IPS-18c (cell line): ENCODE results near the gene PSMC4.

Experiments
- H3K4me3 ChIP-seq: 2 replicates; pipeline ENCODE4 v1.7.0; 2013; ENCODE audit warnings: low read depth, mild to moderate bottlenecking, low read length, moderate library complexity; ENCODE audit not compliant: insufficient read depth
- H3K9me3 ChIP-seq: one replicate; pipeline ENCODE4 v1.6.1; 2013; ENCODE audit warnings: mild to moderate bottlenecking, low read length, moderate library complexity; ENCODE audit not compliant: control insufficient read depth, insufficient read depth

PSMC4 gene

DNA sequence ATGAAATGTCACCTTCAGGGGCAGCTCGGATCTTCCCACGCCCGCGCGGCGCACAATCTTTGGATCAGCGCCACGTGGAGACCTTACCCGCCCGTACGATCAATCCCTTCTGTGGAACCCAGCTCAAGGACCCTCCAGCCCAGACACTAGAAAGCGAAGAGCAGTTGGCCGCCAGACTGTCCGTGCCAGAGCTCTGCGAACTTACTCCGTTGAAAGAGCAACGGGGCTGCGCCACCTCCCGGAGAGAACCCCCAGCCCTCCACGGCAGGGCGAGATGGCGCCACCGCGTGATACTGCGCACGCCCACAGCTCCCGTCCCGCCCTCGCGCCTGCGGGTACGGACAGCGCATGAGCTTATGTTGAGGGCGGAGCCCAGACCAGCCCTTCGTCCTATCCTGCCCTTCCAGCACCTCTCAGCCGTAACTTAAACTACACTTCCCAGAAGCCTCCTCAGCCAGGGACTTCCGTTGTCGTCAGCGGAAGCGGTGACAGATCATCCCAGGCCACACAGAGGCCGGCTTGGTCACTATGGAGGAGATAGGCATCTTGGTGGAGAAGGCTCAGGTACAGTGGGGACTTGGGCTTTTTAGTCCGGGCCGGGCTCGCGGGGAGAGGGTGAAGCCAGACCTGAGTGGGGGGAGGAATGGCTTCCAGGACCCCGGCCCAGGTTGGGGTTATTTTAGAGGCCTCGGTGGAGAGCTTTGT lies at the start of gene PSMC4:
TSS of gene PSMC4 (plus strand) at position 491 of the 705 bp plus-strand sequence. CDS start at position 529, 38 bp downstream.
- Histone ChIP-seq H3K9me3 (no peaks in the 10 kb centered on the region), H3K4me3 (peak within 1 kb of the TSS; percentile 74)

DNA sequence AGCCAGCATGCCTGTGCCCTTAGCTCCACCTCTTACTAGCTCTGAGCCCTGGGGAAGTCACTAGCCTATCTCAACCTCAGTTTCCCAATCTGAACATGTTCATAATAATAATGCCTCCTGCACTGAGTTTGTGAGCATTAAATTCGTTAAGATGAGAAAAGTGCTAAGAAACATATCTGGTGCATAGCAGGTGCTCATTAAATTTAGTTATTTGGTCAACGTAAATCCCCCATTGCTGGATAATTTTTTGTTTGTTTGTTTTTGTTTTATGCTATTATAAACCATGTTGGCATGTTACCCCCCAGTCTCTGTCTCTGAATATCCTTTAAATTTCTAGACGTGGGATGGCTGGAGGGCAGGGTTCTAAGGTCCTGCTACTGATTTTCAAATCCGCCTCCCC lies 47.1 kb upstream of the PSMC4 start:
- Histone ChIP-seq H3K9me3 (no peaks in the 10 kb centered on the region), H3K4me3 (no peak overlapping the region)

GRCh38 chr19:39924389-39924788 lies 46.6 kb upstream of the PSMC4 start:
- H3K9me3 ChIP-seq = no peaks in the 10 kb centered on the region
- no peak overlapping the region for H3K4me3 ChIP-seq

DNA sequence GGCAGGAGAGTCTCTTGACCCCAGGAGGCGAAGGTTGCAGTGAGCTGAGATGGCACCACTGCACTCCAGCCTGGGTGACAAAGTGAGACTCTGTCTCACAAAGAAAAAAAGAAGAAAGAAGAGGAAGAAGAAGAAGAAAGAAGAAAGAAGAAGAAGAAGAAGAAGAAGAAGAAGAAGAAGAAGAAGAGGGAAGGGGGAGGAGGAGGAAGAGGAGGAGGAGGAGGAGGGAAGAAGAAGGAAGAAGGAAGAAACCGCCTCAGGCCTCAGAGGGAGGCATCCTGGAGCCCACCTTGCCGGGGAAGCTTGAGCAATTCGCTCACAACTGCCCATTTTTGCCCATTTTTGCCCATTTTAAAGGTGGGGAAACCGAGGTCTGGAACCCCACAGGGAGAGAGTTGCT lies 46.0 kb upstream of the PSMC4 start:
- Histone ChIP-seq H3K4me3 (no peak overlapping the region), H3K9me3 (no peaks in the 10 kb centered on the region)

GRCh38 chr19:39926170-39926760 lies 44.7 kb upstream of the PSMC4 start:
- H3K4me3 ChIP-seq = no peak overlapping the region
- no peaks in the 10 kb centered on the region for H3K9me3 ChIP-seq

DNA sequence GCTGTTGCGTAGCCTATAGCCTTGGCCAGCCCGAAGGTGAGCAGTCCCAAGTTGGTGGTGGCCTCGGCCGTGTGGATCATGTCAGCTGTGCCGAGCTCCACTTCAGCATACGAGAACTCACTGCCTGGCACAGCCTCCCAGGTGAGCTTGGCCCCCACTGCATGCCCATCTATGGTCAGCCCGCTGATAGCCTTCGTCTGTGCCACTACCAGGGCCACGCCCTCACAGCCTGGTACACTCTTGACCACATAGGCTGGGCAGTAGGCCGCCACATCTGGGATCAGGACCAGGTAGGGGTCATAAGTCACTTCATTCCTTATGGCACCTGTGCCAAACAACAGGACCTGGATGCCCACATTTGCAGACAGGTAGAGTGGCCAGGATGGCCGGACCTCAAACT lies 43.9 kb upstream of the PSMC4 start:
- Histone ChIP-seq H3K4me3 (no peak overlapping the region), H3K9me3 (no peaks in the 10 kb centered on the region)

DNA sequence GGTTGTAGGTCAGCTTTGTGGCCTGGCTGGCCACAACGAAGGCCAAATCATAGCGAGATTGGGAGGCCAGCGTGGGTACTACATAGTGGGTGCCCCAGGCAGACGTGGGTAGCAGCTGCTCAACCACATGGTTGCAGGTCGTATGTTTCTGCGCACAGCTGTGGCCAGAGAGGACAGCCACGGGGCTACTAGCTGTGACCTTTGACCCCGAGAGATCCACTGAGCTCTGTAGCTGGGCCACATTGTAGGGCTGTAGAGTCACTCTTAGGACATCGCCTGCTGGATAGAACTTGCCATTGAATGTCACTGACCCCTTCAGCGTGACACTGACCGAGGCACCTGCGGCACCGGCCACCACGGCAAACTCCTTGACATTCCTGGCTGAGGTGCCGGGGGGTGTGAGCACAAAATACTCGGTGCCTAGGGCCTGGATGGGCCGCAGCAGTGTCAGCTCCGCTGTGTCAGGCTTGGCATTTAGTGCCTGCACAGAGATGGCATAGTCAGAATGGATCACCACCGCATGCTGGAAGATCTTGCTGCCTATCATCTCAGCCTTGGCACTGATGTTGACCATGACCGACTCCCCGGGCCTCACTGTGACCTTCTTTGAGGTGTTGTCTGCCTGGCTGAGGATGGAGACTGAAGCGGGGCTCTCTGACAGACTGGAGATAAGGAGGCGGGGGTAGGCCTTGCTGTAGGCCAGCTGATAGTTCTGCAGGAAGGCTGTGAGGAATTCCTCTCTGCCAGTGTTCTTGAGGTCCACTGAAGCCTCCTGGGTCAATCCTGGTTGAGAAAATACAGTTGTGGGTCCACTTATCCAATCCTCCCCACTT lies 43.2 kb upstream of the PSMC4 start:
- H3K9me3 ChIP-seq = no peaks in the 10 kb centered on the region
- H3K4me3 ChIP-seq = no peak overlapping the region

DNA sequence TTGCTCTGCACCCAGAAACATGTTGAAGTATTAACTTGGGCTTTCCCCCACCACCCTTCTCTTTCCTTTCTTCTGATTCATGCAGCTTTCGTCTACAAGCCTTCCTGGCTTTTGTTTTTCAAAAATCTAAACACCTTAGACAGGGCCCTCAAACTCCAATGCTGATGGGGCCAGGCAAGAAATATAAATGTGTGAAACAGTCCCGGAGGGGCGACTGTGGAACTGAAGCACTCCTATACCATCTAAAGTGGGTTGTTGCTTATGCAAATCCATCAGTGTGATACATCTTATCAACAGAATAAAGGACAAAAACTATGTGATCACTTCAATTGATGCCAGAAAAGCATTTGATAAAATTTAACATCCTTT lies 42.6 kb upstream of the PSMC4 start:
- Histone ChIP-seq H3K4me3 (no peak overlapping the region), H3K9me3 (no peaks in the 10 kb centered on the region)

DNA sequence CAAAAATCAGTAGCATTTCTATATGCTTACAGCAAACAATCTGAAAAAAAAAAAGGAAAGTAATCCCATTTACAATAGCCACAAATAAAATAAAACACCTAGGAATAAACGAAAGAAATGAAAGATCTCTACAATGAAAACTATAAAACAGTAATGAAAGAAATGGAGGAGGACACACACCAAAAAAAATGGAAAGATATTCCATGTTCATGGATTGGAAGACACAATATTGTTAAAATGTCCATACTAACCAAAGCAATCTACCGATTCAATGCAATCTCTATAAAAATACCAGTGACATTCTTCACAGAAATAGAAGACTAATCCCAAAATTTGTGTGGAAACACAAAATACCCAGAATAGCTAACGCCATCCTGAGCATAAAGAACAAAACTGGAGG lies 41.2 kb upstream of the PSMC4 start:
- Histone ChIP-seq H3K9me3 (no peaks in the 10 kb centered on the region), H3K4me3 (no peak overlapping the region)

GRCh38 chr19:39934584-39935363 lies 36.2 kb upstream of the PSMC4 start, which contains the start of gene FCGBP:
TSS of gene FCGBP (minus strand) at chr19:39934634.
- H3K9me3 ChIP-seq = no peaks in the 10 kb centered on the region
- H3K4me3 ChIP-seq = no peak within 1 kb of the TSS

DNA sequence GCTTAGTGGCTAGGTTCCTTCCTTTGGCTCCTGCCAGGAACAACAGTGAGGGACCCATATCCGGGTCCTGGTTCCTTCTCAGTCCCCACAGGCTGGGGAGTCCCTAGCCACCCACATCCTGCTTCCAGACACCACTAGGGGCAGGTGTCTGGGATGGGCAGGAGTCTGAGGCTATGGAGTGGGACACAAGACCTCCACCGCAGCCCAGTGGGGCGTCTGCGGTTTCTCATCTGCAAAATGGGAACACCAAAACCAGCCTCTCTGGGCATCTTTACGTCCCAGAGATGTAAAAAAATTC lies 35.7 kb upstream of the PSMC4 start:
- Histone ChIP-seq H3K4me3 (no peak overlapping the region), H3K9me3 (no peaks in the 10 kb centered on the region)

DNA sequence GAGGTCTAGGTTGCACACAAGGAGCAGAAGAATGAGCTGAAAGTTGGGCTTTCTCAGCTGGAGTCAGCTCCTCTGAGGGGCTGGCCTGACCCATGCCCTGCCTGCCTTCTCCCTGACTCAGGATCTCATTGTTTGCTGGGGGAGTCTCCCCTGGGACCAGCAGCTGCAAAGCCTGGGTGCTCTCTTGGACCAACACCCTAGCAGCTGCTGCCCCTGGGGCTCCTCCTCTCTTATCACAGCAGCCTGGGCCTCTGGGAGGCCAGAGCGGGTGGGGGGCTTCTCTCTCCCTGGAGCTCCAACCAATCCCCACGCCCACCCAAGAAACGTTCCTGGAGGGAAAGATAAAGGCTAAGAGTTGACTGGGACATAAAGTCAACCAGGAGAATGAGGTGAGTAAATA lies 34.9 kb upstream of the PSMC4 start:
- Histone ChIP-seq H3K9me3 (no peaks in the 10 kb centered on the region), H3K4me3 (no peak overlapping the region)

- Histone ChIP-seq H3K4me3 (no peak overlapping the region), H3K9me3 (no peaks in the 10 kb centered on the region)
These were observed 34.3 kb upstream of the PSMC4 start for GRCh38 chr19:39936622-39937021.

DNA sequence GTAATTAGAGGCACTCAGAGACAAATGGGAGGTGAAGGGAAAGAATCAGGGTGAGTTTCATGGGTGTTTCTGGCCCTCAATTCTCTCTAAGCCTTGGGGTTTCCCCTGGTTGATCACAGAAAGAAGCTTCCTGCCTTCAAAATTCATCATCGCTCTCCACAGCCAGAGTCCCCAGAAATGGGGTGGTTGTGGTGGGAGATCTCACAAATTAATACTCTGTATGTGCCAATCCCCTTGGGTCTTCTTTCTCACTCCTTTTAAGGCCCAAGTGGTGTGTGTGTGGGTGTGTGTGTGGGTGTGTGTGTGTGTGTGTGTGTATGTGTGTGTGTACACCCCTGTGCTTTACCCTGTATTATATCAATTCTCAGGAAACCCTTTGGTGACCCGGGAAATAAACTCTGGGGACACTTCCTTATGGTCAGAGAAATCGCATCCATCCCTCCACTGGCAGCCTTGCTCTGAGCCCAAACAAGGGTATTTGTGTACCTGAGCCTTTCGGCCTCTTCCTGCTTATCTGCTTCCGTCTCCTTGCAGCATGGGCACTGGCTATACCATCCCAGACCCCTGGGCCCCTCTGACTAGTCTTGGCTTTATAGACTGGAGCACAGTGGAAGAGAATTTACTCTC lies 33.8 kb upstream of the PSMC4 start:
- Histone ChIP-seq H3K9me3 (no peaks in the 10 kb centered on the region), H3K4me3 (no peak overlapping the region)

DNA sequence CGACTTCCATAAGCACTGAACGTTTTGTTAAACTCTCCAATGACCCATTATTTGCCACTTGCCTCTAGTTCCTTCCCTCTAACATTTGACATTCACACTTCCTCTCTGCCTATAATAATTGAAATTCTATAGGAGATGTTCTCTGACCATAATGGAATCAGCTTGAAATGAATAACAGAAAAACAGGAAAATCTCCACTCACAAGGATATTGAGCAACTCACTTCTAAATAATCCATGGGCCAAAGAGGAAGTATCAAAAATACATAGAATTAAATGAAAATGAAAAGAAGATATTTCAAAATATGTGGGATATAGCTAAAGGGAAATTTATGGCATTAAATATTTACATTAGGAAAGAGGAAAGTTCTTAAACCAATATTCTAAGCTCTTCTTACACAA lies 33.2 kb upstream of the PSMC4 start:
- Histone ChIP-seq H3K4me3 (no peak overlapping the region), H3K9me3 (no peaks in the 10 kb centered on the region)

DNA sequence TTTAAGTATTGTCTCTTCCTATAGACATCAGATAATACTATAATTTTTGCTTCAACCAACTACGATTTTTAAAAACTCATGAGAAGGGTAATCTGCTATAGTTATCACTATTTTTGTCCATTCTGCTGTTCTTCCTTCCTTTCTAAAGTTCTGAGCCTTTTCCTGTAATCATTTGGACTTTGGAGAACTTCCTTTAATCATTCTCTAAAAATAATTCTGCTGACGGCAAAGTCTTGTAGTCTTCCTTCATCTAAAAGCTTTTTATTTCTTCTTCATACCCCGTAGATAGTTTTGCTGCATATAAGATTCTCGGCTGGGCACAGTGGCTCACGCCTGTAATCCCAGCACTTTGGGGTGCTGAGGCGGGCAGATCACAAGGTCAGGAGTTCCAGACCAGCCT lies 31.4 kb upstream of the PSMC4 start:
- H3K4me3 ChIP-seq = no peak overlapping the region

DNA sequence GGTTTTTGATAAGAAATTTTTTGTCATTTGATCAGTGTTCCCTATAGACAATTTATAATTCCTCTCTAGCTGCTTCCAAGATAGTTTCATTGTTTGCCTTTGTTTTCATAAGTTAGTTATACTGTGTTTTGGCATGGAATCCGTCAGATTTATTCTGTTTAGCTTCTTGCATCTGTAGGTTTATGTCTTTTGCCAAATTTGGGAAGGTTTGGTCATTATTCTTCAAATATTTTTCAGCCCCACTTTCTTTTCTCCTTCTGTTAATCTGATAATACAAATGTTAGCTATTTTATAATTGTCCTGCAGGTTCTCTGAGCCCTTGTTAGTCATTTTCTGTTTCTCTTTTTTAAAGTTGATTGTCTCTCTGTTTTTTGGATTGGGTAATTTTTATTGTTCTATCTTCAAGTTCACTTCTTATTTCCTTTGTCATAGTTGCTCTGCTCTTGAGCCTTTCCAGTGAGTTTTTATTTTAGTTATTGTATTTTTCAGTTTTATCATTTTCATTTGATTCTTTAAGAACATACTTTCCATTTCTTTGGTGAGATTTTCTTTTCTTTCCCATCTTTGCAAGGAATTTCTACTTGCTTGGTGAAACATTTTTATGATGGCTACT lies 30.6 kb upstream of the PSMC4 start:
- Histone ChIP-seq H3K4me3 (no peak overlapping the region), H3K9me3 (no peaks in the 10 kb centered on the region)

More for the DNA sequence above, 31.4 kb upstream of the PSMC4 start:
- no peaks in the 10 kb centered on the region for H3K9me3 ChIP-seq
